GM04503 (cell line): ENCODE data around the gene AGPAT1.
A peak's percentile ranks its signal among the peaks of the same experiment; 100 is the strongest.
"Not testable (repeated sequence)": the region's sequence is repeated elsewhere in the genome, so short reads cannot be mapped to it uniquely, and the experiment has no call there.

Experiments
- DNase-seq: peaks from one replicate; pipeline ENCODE4 v3.0.0-alpha.2; 2012; ENCODE audit warnings: low read depth

AGPAT1 gene

DNA sequence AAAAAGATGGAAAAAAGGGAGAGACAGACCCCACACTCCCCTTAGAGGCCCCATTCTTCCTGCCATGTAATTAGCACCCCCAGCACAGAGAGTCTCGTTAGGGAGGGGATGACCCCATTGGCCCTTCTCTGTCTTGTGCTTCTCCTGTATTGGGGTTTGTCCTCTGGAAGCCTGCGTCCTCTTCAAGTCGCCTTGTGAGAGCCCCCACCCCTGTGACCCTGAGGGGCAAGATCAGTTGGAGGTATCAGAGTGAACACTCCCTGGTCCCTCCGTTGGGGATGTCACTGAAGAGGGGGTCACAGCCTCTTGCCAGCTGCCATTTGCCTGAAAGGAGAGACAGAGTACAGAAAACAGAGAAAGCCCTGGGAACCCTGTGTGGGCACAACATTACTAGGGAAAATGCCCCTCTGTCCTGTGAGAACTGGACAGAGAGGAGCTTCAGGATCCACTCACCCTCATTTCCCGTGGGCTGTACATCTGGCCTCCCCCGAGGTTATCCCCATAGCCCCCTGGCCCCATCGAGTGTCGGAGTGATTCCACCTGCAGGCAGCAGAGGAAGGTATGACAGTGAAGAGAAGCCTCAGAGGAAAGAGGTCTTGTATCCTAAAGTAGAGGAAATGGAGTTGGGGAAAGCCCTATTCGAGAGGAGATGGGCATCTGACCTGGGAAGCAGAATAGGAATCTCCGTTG is 10.4 kb upstream of the AGPAT1 start:
- not testable (repeated sequence) for DNase-seq

DNA sequence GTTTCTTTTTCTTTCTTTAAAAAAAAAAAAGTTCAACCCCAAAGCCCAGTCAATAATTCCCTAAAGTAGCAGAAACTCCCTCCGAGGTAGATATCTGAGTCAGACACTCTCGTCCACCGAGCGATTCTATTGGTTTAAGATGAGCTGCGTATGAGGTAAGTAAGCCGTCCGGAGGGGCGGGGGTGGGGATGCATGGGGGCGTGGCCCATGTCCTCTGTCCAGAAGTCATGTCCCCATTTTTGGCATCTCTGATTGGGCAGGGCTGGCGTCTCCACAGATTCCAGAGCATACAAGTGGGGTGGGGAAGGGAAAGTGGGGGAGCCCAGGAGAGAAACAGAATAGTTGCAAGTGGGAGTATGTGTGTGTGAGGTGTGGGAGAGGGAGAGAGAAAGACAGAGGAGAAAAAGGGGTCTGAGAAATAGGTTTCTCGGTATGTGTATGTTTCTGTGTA is 9.8 kb upstream of the AGPAT1 start:
- peak; percentile 64 for DNase-seq

DNA sequence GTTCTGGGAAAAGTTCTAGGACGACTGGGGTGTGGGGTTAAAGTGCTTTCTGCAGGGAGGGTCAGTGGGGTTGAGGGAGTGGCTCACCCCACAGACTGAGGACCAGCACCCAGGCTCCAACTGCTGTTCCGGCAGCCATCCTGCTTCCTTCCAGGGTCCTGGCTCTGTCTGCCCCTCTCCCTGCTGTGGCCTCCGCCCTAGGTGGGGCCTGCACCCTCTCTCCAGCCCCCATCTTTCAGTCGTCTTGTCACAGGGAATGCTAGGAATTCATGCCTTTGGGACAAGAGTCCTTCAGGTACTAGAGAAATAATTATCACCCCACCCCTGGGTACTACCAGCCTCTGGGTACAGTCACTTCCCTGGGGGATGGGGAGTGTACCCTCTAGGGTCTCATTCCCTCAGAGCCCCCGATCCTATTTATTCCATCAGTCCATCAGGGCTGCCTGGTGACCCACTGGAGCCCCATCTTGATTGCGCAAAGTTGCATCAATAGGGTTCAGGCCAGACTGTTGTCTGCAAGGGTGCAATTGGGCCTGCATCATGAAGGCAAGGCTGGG is 8.3 kb upstream of the AGPAT1 start, which contains the start of gene AGER:
Gene AGER (minus strand): TSS at position 170 of the 557 bp plus-strand sequence. CDS start 31 bp downstream, at position 139.
- no peak for DNase-seq

DNA sequence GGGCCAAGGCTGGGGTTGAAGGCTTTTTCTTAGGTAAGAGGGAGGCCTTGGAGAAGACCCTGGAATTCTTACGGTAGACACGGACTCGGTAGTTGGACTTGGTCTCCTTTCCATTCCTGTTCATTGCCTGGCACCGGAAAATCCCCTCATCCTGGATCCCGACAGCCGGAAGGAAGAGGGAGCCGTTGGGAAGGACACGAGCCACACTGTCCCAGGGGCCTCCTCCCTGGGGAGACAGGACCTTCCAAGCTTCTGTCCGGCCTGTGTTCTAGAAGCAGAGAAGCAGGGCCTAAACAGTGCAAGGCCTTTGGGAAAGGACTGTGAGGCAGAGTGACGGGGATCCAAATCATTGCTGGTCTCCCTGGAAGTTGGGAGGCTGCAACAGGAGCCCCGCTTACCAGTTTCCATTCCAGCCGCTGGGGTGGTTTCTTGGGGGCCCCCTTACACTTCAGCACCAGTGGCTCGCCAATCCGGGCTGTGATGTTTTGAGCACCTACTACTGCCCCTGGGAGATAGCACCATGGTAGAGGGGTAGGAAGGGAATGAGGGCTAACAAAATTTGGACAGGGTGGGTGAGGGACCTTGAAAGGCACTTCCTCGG is 7.7 kb upstream of the AGPAT1 start:
- DNase-seq, result no peak

DNA sequence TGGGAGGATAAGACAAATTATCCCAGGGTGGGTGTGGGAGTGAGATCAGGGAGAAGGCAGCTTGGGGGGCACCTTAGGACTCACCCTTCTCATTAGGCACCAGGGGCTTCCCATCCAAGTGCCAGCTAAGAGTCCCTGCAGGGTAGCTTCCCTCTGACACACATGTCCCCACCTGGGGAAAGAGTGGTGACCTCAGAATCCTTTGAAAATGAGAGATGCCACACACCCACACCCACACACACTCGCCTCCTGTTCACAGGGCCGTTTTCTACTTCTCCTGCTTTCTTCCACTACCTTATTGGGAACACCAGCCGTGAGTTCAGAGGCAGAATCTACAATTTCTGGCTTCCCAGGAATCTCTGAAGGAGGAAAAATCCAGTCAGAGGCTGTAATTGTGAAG is 7.1 kb upstream of the AGPAT1 start:
- no peak for DNase-seq

DNA sequence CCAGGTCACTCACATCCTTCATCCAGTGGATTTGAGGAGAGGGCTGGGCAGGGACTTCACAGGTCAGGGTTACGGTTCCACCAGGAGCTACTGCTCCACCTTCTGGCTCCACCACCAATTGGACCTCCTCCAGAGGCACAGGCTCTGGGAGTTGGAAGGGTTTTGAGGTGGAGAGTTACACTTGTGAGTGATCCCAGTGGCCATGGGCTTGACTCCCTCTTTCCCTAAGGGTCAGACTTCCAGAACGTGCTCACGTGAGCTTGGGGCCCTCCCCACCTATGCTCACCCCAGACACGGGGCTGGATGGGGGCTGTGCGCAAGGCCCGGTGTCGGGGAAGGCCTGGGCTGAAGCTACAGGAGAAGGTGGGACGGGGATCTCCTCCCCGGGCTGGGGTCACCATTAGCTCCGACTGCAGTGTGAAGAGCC is 6.7 kb upstream of the AGPAT1 start:
- no peak for DNase-seq

DNA sequence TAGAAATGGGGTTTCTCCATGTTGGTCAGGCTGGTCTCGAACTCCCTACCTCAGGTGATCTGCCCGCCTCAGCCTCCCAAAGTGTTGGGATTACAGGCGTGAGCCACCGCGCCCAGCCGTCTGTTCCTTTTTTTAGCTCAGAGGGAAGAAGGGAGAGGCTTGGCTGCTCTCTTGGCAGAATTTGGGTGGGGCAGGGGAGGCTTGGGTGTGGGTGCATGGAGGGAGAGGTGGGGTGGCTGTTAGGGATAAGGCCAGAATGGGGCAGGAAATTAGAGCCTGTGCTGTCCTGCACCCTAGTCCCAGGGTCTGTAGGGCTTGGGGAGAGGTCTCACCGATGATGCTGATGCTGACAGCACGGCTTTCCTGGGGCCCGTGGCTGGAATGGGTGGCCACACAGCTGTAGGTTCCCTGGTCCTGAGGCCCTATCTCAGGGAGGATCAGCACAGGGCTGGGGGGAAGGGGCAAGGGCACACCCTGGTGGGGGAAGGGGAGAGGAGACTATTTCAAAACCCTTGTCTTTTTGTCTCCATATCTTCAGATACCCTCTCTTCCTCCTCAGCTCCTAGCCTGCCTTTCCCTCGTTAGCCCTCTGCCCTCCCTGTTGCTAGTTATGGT is 6.1 kb upstream of the AGPAT1 start:
- DNase-seq, result no peak

DNA sequence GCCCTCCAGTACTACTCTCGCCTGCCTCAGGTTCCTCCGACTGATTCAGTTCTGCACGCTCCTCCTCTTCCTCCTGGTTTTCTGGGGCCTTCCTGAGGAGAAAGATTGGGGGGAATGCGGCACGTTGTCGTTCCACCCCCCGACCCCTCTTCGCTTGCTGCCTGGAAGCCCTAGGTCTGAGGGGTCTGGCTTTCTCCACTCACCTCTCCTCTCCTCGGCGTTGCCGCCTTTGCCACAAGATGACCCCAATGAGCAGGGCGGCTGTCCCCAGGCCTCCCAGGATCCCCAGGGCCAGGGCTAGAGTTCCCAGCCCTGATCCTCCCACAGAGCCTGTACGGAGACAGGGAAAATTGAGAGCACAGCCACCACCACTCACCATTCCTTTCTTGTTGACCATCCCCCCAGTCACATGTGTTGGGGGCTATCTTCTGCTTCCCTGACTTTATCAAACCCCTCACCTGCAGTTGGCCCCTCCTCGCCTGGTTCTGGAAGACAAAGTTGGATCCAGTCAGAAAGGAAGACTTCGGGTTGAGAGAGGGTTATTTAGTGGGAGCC is 5.3 kb upstream of the AGPAT1 start:
- no peak for DNase-seq

DNA sequence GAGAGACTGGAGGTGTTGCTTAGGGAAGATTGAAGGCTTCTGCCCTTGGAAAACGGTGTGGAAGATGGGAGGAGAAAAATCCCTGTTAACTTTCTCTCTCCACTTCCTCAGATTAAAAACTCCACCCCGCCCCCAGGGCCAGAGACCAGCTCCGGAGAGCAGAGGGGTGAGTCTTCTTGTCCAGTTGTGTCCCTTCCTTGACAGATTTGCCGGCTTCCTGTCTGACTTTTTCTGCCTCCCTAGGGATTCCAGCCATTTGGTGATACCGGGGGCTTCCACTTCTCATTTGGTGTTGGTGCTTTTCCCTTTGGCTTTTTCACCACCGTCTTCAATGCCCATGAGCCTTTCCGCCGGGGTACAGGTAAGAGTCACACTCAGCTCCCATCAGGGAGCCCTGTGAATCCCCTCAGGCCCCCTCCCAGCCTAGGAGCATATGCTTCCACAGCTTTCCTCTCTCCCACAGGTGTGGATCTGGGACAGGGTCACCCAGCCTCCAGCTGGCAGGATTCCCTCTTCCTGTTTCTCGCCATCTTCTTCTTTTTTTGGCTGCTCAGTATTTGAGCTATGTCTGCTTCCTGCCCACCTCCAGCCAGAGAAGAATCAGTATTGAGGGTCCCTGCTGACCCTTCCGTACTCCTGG is 4.0 kb upstream of the AGPAT1 start:
- no peak for DNase-seq

DNA sequence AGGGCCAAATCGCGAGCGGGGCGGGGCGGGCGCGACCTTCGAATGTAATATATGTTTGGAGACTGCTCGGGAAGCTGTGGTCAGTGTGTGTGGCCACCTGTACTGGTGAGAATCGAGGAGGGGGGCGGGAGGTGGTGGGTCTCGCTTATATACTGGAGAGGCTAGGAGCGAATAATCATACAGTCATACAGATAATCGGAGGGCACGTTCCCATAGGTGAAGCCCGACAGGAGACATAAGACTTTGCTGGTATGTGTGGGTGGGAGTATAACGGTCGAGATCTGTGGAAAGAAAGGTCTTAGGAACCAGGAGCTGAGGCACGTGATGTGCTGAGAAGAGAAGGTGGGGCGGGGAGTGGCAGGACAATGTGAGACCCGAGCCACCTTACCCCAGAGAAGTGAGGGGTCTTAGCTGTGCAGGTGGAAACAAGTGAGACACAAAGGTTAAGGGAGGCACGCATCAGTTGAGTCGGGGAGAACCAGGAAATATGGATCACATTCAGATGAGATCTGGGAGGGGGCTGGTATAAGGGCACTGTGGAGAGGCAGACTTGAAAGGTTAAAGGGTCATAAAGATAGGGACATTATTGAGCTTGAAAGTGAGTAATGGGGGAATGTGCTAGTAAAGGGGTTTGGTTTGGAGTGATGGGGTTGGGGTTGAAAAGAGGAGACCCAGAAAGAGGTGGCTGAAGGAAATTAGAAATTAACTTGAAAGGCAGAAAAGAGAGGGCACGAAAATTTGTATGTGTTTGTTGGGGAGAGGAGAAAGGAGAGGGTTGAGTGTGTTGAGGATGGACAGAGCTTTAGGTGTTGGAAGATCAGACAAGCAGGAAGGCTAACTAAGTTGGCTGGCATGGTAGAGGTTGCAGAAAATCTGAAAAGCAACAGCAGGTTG is 2.9 kb upstream of the AGPAT1 start:
- no peak for DNase-seq

DNA sequence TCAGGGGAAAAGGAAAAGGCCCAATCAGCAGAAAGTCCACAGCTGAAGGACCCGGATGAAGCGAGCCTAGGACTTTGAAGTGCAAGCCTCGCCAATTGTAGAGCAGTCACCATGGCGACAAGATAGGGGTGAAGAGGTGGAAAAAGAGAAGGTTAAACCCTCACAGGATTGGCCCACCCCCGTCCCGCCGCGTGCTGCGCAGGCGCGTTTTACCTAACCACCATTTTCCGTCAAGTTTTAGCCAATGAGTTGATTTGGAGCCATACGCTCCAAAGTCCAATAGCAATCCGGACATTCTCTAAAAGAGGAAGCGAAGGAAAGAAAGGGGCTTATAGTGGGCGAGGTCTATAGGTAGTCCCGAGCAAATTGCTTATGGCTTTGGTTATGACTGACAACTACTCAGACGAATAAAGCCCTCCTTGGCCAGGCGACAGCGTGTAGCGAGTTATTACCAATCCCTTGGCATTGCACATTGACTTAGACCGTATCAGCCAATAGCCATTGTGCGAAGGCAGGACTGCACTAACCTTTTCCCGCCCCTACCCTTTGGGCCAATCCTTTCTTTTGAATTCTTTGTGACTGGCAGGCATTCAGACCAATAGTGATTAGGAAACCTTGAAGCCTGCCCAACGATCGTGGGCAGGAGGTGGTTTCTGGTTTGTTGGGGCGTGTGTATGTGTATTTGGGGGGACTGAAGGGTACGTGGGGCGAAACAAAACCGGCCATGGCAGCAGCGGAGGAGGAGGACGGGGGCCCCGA is 2.1 kb upstream of the AGPAT1 start, which contains the start of gene RNF5:
Gene RNF5 (plus strand): TSS at position 618 of the 759 bp plus-strand sequence. CDS start 107 bp downstream, at position 725.
- peak; percentile 100 for DNase-seq

DNA sequence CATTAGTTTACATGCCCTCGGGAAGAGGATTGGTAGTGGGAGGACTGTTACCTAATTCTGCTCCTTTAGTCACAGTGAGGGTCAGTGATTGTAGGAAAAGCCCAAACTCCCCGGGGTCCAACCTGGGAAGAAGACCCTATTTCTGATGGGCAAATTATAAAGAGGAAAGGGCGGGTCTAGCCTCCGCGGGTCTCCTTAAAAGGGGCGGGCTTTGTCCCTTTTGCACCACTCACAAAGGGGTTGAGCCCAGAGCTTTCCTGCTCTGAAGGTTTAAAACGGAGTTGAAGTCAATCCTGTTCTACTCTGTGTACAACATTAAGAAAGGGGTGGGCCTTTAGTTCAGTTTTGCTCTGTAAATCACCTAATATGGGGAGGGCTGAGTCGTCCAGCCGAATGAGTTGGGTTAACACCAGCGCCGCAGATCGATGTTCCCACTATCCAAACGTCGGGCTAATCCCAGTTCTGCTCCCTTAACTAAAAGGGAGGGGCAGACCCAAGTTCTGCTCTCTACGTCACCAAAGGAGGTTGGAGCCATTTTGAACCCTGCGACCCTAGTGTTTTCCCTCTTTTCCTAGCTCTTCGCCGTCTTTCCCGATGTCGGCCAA is 1.4 kb upstream of the AGPAT1 start:
- no peak for DNase-seq

DNA sequence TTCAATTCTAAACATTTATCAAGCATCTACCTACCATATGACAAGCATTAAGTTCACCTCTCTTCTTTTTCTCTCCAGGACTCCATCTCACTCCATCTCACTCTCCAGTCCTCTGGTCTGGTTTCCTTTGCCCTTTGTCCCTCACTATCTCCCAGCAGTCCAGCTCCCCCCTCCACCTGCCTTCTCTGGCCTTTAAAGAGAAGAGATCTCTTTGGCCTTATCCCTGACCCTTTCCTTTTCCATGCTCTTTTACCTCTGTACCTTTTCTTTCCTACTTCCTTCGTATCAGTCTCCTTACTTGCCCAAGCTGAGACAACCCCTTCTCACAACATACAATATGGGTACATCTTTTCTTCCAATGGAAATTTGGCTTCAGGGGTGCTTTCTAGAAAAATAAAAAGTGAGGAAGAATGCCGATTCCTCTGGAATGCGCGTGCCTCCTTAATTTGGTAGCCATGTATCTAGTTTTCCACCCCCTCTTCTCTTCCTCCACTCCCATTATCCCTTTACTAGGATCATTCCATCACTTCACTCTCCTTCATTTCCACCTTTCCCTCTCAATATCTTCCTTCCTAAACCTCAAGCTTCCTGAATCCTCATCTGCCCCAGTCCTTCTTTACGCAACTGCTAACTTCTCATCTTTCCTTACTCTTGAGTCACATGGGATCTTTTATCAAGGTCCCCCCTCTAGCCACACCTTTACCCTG is 745 bp upstream of the AGPAT1 start:
- DNase-seq, result no peak

DNA sequence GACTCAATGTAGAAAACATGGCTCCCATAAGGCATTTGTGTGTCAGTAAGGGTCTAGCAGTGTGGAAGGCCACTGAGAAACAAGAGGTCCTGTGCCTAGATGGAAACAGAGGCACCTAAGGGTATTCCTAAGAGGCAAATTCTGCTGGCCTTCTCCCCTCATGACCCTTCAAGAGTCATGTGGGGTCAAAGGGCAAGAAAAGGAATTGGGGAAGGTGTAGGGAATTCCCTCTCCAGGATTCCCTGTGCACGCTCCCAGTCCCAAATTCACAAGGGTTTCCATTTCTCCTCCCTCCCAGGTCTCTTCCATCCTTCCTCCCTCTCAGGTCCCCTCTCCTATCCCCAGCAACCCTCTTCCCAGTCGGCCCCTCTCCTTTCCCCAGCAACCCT is 568 bp downstream of the AGPAT1 start:
- DNase-seq, result no peak

DNA sequence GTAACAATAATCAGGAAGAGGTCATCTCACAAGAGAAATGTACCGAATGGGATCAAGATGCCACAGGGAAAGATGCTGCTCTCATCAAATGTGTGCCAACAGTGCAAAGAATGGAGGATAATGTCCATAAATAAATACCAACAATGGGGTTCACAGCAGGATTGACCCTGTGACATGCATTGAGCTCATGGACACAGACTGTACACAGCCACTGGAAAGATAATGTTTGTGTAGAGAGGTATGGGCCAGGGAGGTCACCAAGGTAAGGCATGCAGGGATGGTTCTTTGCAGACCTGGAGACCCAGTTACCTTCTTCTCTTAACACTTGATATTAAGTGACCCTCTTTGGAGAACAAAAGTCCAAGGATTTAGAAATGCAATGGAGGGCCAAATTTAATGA is 1.5 kb downstream of the AGPAT1 start:
- no peak for DNase-seq

DNA sequence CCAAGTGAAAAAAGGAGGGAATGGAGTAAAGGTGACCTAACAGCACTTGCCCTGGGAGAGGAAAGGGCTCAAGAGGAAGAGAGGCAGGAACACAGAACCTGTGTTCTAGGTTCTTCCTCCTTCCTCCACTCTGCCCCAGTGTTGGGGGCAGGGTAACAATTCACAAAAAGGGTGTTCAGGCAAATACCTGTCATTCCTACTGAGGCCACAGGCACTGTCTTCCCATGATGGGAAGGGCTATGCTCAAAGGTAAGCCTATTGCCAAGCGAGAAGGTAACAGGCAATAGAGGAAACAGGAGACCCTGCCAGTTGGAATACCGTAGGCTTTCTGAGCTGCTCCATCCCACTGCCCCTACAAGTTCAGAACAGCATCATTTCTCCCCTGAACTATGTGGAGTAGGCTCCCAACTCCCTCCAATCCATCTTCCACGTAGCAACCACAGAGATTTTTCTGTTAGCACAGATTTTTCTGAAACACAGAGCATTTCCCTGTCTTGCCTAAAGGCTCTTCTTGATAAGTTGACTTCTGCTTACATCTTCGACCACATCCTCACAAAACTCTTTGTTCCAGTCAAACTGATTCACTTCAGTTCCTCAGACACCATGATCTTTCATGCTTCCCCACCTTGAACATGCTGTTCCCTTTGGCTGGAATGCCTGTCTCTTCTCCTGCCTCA is 2.7 kb downstream of the AGPAT1 start:
- DNase-seq, result no peak

DNA sequence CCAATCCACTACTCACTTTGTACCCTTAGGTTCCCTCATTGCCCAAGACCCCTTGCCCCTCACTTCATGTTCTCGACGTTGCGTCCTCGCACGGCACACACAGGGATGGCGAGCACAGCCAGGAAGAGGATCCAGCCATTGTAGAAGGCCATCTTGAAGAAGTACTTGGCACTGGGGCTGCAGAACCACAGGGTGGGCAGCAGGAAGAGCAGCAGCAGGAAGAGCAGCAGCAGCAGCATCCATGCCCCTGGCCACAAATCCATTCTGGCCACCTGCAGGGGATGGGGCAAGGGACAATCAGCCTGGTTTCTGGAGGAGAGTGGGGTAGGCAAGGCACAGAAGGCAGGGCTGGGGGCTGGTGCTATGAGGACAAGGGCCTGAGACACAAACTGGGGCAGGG is 4.7 kb downstream of the AGPAT1 start:
- DNase-seq, result no peak

DNA sequence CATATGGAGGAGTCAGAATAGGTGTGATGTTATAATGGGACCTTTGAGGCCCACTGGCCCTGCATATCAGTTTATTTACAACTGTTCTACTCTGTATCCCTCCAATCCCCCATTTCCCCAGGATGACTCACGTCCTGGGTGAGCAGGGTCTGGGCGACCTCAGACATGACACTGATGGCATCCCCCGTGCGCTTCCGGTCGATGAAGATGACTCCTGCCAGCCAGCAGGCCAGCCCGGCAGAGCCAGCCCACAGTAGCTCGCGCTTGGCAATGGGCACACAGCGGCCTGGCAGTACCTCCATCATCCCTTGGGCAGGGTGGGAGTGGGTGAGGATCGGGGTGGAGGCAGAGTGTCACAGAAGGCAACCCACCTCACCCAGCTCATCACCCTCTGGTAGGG is 5.6 kb downstream of the AGPAT1 start:
- DNase-seq, result no peak
